HepG2 (cell line): ENCODE results near the gene MTCH1. TPM values are rescaled to one million over a fixed set of nuclear protein-coding genes. Genes with fewer than 3 reads are reported as not detected.

Source experiments
- ATAC-seq: fragments of 200-7000 bp; cut with Tn5 transposase; 3 replicates; pipeline ENCODE4 v1.9.1; 2020; ENCODE audit warnings: mild to moderate bottlenecking, moderate library complexity
- BruUV-seq: library from RNA; stranded (reverse); fragments of 400-500 nt; replicated peaks from 2 replicates; lab custom pipeline; 2021; lab: Mats Ljungman, UMichigan
- CTCF ChIA-PET: fragments of 300-600 bp; formaldehyde crosslinking; extraction: SDS; loops from one replicate; lab custom pipeline; 2021; ENCODE audit warnings: low total read pairs, inconsistent platforms, low intra/inter-chr PET ratio; lab: Yijun Ruan, JAX
- POLR2A ChIA-PET: fragments of 350-600 bp; sonication (Branson Sonifier 250); formaldehyde crosslinking; loops from one replicate; lab custom pipeline; 2020; ENCODE audit warnings: antibody characterized with exemption, inconsistent platforms; lab: Yijun Ruan, JAX
- DNase-seq: peaks from one replicate; pipeline ENCODE4 v3.0.0-alpha.2; 2015; ENCODE audit warnings: low spot score
- FAIRE-seq: peaks from 3 replicates; lab custom pipeline; 2011; peaks lifted over from hg19 to GRCh38; lab: Jason Lieb, UNC
- H2AFZ ChIP-seq: one replicate; pipeline ENCODE4 v1.6.1; 2011; ENCODE audit warnings: low read length, inconsistent platforms
- H3K27ac ChIP-seq: fragments of 300-600 bp; 3 replicates; pipeline ENCODE4 v1.8.0; 2011; ENCODE audit warnings: mixed run types, mild to moderate bottlenecking, mixed read lengths, low read length, inconsistent platforms; ENCODE audit not compliant: insufficient read depth; ENCODE audit errors: extremely low read length
- H3K27me3 ChIP-seq, 2 experiments: fragments of 200-600 bp in 1 of 2; 2 replicates in 1 of 2; 3 replicates in 1 of 2; pipeline versions ENCODE4 v1.6.0 to v1.8.0; 2011; ENCODE audit warnings: low read length in 2 of 2, mild to moderate bottlenecking in 2 of 2, moderate library complexity in 2 of 2, inconsistent platforms in 1 of 2; ENCODE audit not compliant: insufficient read depth in 2 of 2, control insufficient read depth in 1 of 2
- H3K36me3 ChIP-seq, 2 experiments: fragments of 200-600 bp in 1 of 2; replicated peaks in 1 of 2; 2 replicates in 1 of 2; 3 replicates in 1 of 2; pipeline versions ENCODE4 v1.5.1 to v1.8.0; 2011; ENCODE audit warnings: low read length in 2 of 2, inconsistent platforms in 1 of 2; ENCODE audit not compliant: insufficient read depth in 2 of 2, control insufficient read depth in 1 of 2
- H3K4me1 ChIP-seq: 2 replicates; pipeline ENCODE4 v1.5.1; 2012; ENCODE audit warnings: low read length, inconsistent platforms; ENCODE audit not compliant: insufficient read depth
- H3K4me2 ChIP-seq: 2 replicates; pipeline ENCODE4 v1.6.0; 2011; ENCODE audit warnings: low read depth, low read length, inconsistent platforms
- H3K4me3 ChIP-seq, 3 experiments: fragments of 200-600 bp in 1 of 3; sonication (generic), shearing (Covaris generic) in 1 of 3; replicated peaks in 1 of 3; 2 replicates each; pipeline ENCODE4 v1.5.1; 2011 to 2016; ENCODE audit warnings: low read length in 3 of 3, inconsistent platforms in 2 of 3, low read depth in 2 of 3, mild to moderate bottlenecking in 2 of 3, control low read depth in 1 of 3, mixed read lengths in 1 of 3; ENCODE audit not compliant: insufficient read depth in 1 of 3
- H3K79me2 ChIP-seq: one replicate; pipeline ENCODE4 v1.6.1; 2011; ENCODE audit warnings: low read length, inconsistent platforms; ENCODE audit not compliant: insufficient read depth
- H3K9ac ChIP-seq: 2 replicates; pipeline ENCODE4 v1.6.0; 2011; ENCODE audit warnings: mild to moderate bottlenecking, low read depth, low read length, inconsistent platforms; ENCODE audit not compliant: insufficient read depth
- H3K9me3 ChIP-seq: 2 replicates; pipeline ENCODE4 v1.5.1; 2012; ENCODE audit warnings: mild to moderate bottlenecking, low read length
- H4K20me1 ChIP-seq: 2 replicates; pipeline ENCODE4 v1.6.0; 2011; ENCODE audit warnings: inconsistent platforms, mild to moderate bottlenecking, low read length, moderate library complexity; ENCODE audit not compliant: insufficient read depth
- FOXP1 ChIP-seq, 2 experiments: fragments of 450-650 bp in 1 of 2; IDR thresholded peaks; 2 replicates each; pipeline ENCODE4 v1.6.1; 2017 to 2018; ENCODE audit warnings: antibody characterized with exemption in 1 of 2
- GLMP ChIP-seq: sonication (generic); formaldehyde crosslinking; IDR thresholded peaks from 2 replicates; pipeline ENCODE4 v1.9.0; 2021; ENCODE audit warnings: missing genetic modification reagents, mild to moderate bottlenecking, borderline replicate concordance
- GPN1 ChIP-seq: sonication (generic); formaldehyde crosslinking; IDR thresholded peaks from 2 replicates; pipeline ENCODE4 v1.5.1; 2020; ENCODE audit warnings: missing genetic modification reagents, borderline replicate concordance
- HNF4G ChIP-seq, 2 experiments: sonication (generic) in 1 of 2; formaldehyde crosslinking in 1 of 2; IDR thresholded peaks; 2 replicates each; pipeline versions ENCODE4 v1.4.0 to v1.6.1; 2011 to 2020; ENCODE audit warnings: borderline replicate concordance in 2 of 2, low read depth in 2 of 2, mild to moderate bottlenecking in 2 of 2, low read length in 1 of 2, missing genetic modification reagents in 1 of 2, moderate library complexity in 1 of 2
- KLF13 ChIP-seq: sonication (generic); formaldehyde crosslinking; IDR thresholded peaks from 2 replicates; pipeline ENCODE4 v1.4.0; 2020; ENCODE audit warnings: mild to moderate bottlenecking, missing genetic modification reagents
- MLX ChIP-seq: IDR thresholded peaks from 2 replicates; pipeline ENCODE4 v1.6.1; 2016
- NFIB ChIP-seq: sonication (generic); formaldehyde crosslinking; IDR thresholded peaks from 2 replicates; pipeline ENCODE4 v1.9.0; 2021; ENCODE audit warnings: missing genetic modification reagents, mild to moderate bottlenecking, borderline replicate concordance
- NFKB2 ChIP-seq: sonication (generic); formaldehyde crosslinking; IDR thresholded peaks from 2 replicates; pipeline ENCODE4 v1.4.0; 2020; ENCODE audit warnings: missing genetic modification reagents, borderline replicate concordance
- PHF8 ChIP-seq: sonication (generic); formaldehyde crosslinking; IDR thresholded peaks from 2 replicates; pipeline ENCODE4 v1.5.0; 2020; ENCODE audit warnings: missing genetic modification reagents
- POGZ ChIP-seq: sonication (generic); formaldehyde crosslinking; IDR thresholded peaks from 2 replicates; pipeline ENCODE4 v1.4.0; 2020; ENCODE audit warnings: mild to moderate bottlenecking, missing genetic modification reagents
- ZNF468 ChIP-seq: sonication (generic); formaldehyde crosslinking; IDR thresholded peaks from 2 replicates; pipeline ENCODE4 v1.8.0; 2022; ENCODE audit warnings: mild to moderate bottlenecking, moderate library complexity, missing genetic modification reagents
- ZNF563 ChIP-seq: sonication (generic); formaldehyde crosslinking; IDR thresholded peaks from 2 replicates; pipeline ENCODE4 v1.8.0; 2022; ENCODE audit warnings: mild to moderate bottlenecking, moderate library complexity, missing genetic modification reagents
- ZSCAN31 ChIP-seq: sonication (generic); formaldehyde crosslinking; IDR thresholded peaks from 2 replicates; pipeline ENCODE4 v1.5.0; 2020; ENCODE audit warnings: low read depth, mild to moderate bottlenecking, missing genetic modification reagents
- WGBS: methylation state at CpG from one replicate; pipeline ENCODE4 v1.1.6; 2017; ENCODE audit warnings: low lambda C conversion rate; 5-methylcytosine and 5-hydroxymethylcytosine counted together
- in situ Hi-C: cut with HindIII; loops from 2 replicates; pipeline ENCODE4 v1.10.0; 2017; ENCODE audit warnings: low pct_unique_long_range_greater_than_20kb; ENCODE audit not compliant: extremely low pct_ligation_motif_present
- intact Hi-C: fragments of 100-400 bp; cut with micrococcal nuclease; formaldehyde crosslinking; loops from one replicate; pipeline ENCODE4 v1.10.0; 2022; ENCODE audit not compliant: unreplicated experiment
- polyA plus RNA-seq, 8 experiments: library from polyadenylated mRNA; depleted of rRNA in 3 of 8; stranded (reverse) in 7 of 8; unstranded in 1 of 8; fragments of >200 nt; fragmentation: Illumina TruSeq in 4 of 8; extraction: Trizol in 4 of 8; gene quantifications; 2 replicates each; pipeline versions ENCODE4 v1.2.1 to v1.2.3, GENCODE V29; 2011 to 2016; ENCODE audit warnings: low read depth in 4 of 8, missing spikeins in 1 of 8, mixed read lengths in 1 of 8; ENCODE audit not compliant: insufficient read depth in 1 of 8
- total RNA-seq, 5 experiments: library from RNA; depleted of rRNA; stranded (reverse); fragments of >200 nt; fragmentation: Illumina TruSeq; extraction: Trizol; gene quantifications; 2 replicates each; pipeline ENCODE4 v1.2.3, GENCODE V29; 2016; ENCODE audit warnings: low read depth in 1 of 5
- TF ChIP-seq, protein P1 (sequence below): sonication (generic); formaldehyde crosslinking; conservative IDR thresholded peaks from 2 replicates; pipeline ENCODE4 v1.4.0; 2020; ENCODE audit warnings: missing genetic modification reagents

Gene MTCH1
- total and polyA plus RNA-seq, 2 of the 13 experiments (the other 11 are each of a cell fraction or from before 2014, with no cell fraction given): 86.2 to 144 TPM

- no peak for TF ChIP-seq KLF13 (CRISPR knock-in tag)
- no peak for TF ChIP-seq MLX (CRISPR knock-in tag)
- TF ChIP-seq PHF8 (CRISPR knock-in tag): no peak
These were observed 36.3 kb upstream of the MTCH1 start (continued) for GRCh38 chr6:37022135-37022863.

DNA sequence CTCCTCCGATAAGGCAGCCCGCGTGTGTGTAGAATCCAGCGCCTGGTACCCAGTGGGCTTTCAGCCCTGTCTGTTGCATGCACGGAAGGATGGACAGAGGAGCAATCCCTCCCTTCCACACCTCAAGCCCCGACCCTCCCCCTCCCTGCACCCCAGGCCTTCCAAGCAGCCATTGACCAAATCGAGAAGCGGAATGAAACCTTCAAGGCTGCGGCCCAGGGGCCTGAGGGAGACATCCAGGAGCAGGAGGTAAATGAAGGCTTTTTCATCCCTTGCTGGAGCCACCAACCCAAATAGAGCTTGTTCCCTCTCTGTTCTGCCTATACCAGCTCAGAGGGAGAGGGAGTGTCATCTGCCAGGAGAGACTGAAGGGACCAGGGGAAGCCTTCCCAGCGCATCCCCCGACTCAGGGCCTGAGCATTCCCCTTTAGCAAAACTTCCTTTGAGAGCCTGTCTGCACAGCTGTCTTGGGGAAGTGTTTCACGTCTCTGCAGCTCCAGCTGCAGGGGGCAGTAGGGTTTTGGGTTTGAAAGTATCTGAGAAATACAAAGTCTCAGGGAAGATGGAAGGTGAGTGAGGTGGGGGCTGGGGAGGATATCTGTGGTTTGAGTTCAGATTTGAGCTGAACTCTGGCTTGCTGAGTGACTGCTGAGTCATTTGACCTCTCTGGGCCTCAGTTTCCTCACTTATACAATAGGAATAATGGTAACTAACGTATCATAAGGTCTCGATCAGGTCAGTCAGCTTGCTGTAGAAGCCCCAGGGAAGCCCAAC, 35.5 kb upstream of the MTCH1 start:
- Histone ChIP-seq H3K4me1 (peaks cover 66% of the 10 kb centered on the region), H2AFZ (no peak overlapping the region), H3K79me2 (no peaks in the 10 kb centered on the region), H3K4me3 (no peak overlapping the region), H3K4me2 (no peak overlapping the region), H3K36me3 (no peaks in the 10 kb centered on the region), H3K9ac (no peak overlapping the region), H3K27me3 (peaks cover 1 to 23% of the 10 kb centered on the region in 2 experiments; a peak in 4 of 5 replicates), H3K27ac (no peak overlapping the region), H4K20me1 (no peaks in the 10 kb centered on the region), H3K9me3 (no peaks in the 10 kb centered on the region)
- no TSS peak for BruUV-seq
- in situ Hi-C loops (loop anchor here (5.0 to 10.0 kb wide), 2 partner anchors 153 to 186 kb away; partner anchors contain the start of gene PIM1), intact Hi-C loops (no loop called here)
- DNase-seq (peak; percentile 37), FAIRE-seq (peak; percentile 49), ATAC-seq (no peak)
- ChIA-PET CTCF (interaction anchor here (1.5 to 7.8 kb wide), 3 partner anchors 7 to 188 kb away, joined by 4 to 268 read pairs (median 4); no protein-coding TSS in a partner anchor), POLR2A (interaction anchor here (1.1 kb wide), 1 partner anchor 184 kb away, joined by 3 read pairs; no protein-coding TSS in a partner anchor)
- 44% methylated on average over 12 of the region's 14 CpGs for WGBS
- TF ChIP-seq ZNF468 (CRISPR knock-in tag): no peak
- TF ChIP-seq NFKB2 (CRISPR knock-in tag): no peak
- no peak for TF ChIP-seq HNF4G (IDR thresholded peaks at IDR 0.05; ENCODE audit: borderline replicate concordance, low read depth, low read length)
- no peak for TF ChIP-seq HNF4G (CRISPR knock-in tag; IDR thresholded peaks at IDR 0.05; ENCODE audit: borderline replicate concordance, low read depth)
- TF ChIP-seq ZSCAN31 (CRISPR knock-in tag): no peak
- TF ChIP-seq FOXP1 (IDR thresholded peaks at IDR 0.05): no peak
- no peak for TF ChIP-seq FOXP1 (CRISPR knock-in tag; IDR thresholded peaks at IDR 0.05)
- no peak for TF ChIP-seq GLMP (CRISPR knock-in tag)
- TF ChIP-seq, protein P1, sequence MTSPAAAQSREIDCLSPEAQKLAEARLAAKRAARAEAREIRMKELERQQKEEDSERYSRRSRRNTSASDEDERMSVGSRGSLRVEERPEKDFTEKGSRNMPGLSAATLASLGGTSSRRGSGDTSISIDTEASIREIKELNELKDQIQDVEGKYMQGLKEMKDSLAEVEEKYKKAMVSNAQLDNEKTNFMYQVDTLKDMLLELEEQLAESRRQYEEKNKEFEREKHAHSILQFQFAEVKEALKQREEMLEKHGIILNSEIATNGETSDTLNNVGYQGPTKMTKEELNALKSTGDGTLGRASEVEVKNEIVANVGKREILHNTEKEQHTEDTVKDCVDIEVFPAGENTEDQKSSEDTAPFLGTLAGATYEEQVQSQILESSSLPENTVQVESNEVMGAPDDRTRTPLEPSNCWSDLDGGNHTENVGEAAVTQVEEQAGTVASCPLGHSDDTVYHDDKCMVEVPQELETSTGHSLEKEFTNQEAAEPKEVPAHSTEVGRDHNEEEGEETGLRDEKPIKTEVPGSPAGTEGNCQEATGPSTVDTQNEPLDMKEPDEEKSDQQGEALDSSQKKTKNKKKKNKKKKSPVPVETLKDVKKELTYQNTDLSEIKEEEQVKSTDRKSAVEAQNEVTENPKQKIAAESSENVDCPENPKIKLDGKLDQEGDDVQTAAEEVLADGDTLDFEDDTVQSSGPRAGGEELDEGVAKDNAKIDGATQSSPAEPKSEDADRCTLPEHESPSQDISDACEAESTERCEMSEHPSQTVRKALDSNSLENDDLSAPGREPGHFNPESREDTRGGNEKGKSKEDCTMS: no peak
- no peak for TF ChIP-seq NFIB
- TF ChIP-seq POGZ: no peak
- TF ChIP-seq ZNF563 (CRISPR knock-in tag): no peak
- no peak for TF ChIP-seq GPN1 (CRISPR knock-in tag)
